HG03175 (cell line): ENCODE data around the gene PANK3.
"Not testable (repeated sequence)": the region's sequence is repeated elsewhere in the genome, so short reads cannot be mapped to it uniquely, and the experiment has no call there.

Source experiments
- ATAC-seq: cut with Tn5 transposase; IDR thresholded peaks from one replicate; pipeline ENCODE4 v1.9.1; 2021; ENCODE audit warnings: mild to moderate bottlenecking, moderate library complexity; ENCODE audit not compliant: unreplicated experiment

Gene PANK3

GRCh38 chr5:168553377-168554130 lies 25.6 kb downstream of the PANK3 start:
- no peak for ATAC-seq

- no peak for ATAC-seq
These were observed 27.0 kb downstream of the PANK3 start for GRCh38 chr5:168552146-168552545.

- ATAC-seq = no peak
These were observed 28.5 kb downstream of the PANK3 start for GRCh38 chr5:168550656-168551055.

GRCh38 chr5:168549554-168549953 lies 29.6 kb downstream of the PANK3 start:
- no peak for ATAC-seq

GRCh38 chr5:168537176-168537575 lies 42.0 kb downstream of the PANK3 start:
- ATAC-seq = no peak

GRCh38 chr5:168534351-168534750 lies 44.8 kb downstream of the PANK3 start:
- ATAC-seq = not testable (repeated sequence)

- ATAC-seq = no peak
These were observed 46.9 kb downstream of the PANK3 start for GRCh38 chr5:168531987-168532864.

- no peak for ATAC-seq
These were observed 48.0 kb downstream of the PANK3 start for GRCh38 chr5:168531191-168531590.

GRCh38 chr5:168530621-168531150 lies 48.5 kb downstream of the PANK3 start:
- ATAC-seq = no peak

- no peak for ATAC-seq
These were observed 49.6 kb downstream of the PANK3 start for GRCh38 chr5:168529374-168530234.

GRCh38 chr5:168528521-168529373 lies 50.4 kb downstream of the PANK3 start, which contains the start of gene FBLL1:
TSS of gene FBLL1 (plus strand) at chr5:168529305. CDS start at chr5:168529505, 200 bp downstream.
- no peak for ATAC-seq

GRCh38 chr5:168527756-168528295 lies 51.3 kb downstream of the PANK3 start:
- ATAC-seq = no peak

GRCh38 chr5:168525856-168526255 lies 53.3 kb downstream of the PANK3 start:
- ATAC-seq = no peak

GRCh38 chr5:168513861-168514428 lies 65.2 kb downstream of the PANK3 start:
- ATAC-seq = no peak

- ATAC-seq = no peak
These were observed 76.5 kb downstream of the PANK3 start for GRCh38 chr5:168502563-168503237.
